HG03432 (cell line): ENCODE measurements around the gene PLD3.
"Not testable (repeated sequence)": the region's sequence is repeated elsewhere in the genome, so short reads cannot be mapped to it uniquely, and the experiment has no call there.

Experiments
- ATAC-seq: cut with Tn5 transposase; IDR thresholded peaks from one replicate; pipeline ENCODE4 v1.9.1; 2021; ENCODE audit warnings: mild to moderate bottlenecking, moderate library complexity; ENCODE audit not compliant: unreplicated experiment

The PLD3 gene

DNA sequence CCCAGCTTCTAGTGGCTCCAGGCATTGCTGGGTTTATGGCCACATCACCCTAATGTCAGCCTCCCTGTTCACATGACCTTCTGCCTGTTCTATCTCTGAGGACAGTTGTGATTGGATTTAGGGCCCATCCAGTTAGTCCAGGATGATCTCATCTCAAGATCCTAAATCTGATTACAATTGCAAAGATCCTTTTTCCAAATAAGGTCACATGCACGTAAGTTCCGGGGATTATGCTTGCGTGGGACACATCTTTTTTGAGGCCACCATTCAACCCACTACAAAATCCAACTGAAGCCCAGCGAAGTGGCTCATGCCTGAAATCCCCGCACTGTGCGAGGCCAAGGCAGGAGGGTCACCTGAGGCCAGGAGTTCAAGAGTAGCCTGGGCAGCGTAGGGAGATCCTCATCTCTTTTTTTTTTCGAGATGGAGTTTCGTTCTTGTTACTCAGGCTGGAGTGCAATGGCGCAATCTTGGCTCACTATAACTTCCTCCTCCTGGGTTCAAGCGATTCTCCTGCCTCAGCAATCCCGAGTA, 12.3 kb downstream of the PLD3 start:
- ATAC-seq = no peak

DNA sequence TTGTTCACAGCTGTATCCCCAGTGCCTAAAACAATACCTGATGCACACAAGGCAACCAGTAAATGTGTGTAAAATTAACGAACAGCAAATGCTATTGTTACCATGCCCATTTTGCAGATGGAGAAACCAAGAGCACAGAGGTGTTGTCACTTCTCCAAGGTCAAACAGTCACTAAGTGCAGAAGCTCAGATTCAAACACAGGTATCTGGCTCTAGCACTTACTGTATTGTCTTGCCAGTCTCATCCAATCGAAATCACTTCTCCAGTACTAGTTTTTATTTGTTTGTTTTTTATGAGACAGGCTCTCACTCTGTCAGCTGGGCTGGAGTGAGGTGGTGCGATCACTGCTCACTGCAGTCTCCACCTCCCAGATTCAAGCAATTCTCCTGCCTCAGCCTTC, 13.7 kb downstream of the PLD3 start:
- ATAC-seq = no peak

DNA sequence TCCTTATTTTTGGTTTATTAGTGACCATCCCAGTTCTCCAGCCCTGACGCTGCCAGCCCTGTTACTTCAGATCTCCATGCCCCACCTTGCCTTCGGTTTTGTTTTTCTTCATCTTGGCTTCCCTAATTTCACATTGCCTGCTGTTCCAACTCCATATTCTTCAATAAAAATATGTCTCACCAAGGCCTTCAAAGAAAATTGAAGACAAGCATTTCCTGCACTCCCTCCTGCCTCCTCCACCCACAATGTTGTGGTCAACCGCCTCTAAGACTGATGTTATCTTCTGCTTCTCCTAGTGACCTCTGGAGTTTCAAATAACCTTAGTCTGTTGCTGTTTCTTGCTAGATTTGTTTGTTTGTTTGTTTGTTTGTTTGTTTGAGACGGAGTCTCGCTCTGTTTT, 14.6 kb downstream of the PLD3 start:
- no peak for ATAC-seq

DNA sequence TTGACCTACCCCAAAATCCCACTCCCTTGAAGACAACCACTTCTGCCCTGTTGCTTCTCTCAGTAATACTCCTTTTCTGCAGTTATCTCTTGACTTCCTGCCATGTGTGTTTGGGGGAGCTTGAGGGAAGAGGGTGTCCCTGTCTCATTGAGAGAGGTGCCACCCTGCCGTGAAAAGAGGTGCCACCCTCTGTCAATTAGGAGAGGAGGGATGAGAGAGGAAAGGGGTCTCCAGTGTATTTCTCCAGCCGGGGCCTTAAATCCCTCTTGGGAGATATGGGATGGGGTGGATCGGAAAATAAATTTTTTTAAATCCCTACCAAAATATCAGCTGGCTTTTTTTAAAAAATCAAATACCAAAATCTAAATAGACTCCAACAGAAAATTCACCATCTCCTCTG, 16.5 kb downstream of the PLD3 start:
- ATAC-seq = no peak

DNA sequence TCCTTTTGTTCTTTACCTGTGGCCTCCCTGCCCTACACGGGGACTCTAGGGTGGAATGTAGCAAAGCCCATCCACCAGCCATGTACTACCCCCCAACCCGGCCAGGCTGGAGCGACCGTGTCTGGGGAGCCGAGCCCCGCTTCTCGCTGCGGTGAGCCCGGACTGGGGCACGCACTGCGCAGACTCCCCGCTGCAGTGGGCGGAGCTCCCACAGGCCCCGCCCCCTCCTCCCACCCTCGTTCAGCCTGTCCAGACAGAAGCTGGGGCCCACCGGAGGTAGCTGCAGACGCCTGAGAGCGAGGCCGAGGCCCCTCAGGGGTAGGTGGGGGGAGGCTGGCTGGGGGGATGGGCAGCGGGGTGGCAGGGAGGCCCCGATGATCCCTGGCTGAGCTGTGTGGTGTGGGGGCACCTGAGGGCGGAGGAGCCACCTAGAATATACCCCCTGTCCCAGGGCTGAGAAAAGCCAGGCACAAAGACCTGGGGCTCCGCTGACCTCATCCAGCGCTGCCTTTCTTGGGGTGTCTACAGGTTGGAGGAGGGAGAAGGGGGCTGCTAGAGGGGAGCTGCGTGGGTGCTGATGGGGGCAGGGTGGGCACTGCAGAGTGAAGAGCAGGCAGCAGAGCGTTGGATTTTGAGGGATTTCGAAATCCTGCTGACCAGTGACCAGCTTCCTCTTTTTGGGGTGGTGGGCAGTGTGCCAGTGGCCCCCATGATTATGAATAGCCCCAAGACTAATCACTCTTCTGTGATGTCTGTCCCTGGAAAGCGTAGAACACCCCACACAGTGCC, 17.3 kb downstream of the PLD3 start:
- ATAC-seq = no peak

DNA sequence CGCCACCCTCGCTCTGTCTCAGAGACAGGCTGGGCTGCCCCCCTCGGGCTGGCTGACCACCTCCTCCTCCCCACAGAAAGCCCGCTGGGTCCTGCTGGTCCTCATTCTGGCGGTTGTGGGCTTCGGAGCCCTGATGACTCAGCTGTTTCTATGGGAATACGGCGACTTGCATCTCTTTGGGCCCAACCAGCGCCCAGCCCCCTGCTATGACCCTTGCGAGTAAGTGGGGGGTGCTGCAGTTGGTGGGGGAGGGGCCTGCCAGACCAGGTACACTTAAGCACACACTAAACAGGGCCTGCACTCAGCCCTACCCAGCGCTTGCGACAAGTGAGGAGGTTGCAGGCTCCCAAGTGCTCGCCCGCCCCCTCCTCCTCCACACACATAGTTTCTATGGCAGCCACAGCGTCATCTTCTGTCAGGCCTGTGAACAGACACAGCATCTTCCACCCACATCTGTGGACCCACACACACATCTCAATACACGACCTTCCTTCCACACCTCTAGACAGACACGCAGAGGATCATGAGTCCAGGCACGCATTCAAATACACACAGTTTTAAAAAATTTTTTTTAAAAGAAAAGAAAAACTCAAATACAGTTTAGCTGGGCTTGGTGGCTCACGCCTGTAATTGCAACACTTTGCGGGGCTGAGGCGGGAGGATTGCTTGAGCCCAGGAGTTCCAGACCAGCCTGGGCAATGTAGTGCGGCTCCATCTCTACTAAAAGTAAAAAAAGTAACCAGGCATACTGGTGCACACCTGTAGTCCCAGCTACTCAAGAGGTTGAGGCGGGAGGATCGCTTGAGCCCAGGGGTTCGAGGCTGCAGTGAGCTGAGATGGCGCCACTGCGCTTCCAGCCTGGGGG, 18.4 kb downstream of the PLD3 start:
- ATAC-seq = no peak

DNA sequence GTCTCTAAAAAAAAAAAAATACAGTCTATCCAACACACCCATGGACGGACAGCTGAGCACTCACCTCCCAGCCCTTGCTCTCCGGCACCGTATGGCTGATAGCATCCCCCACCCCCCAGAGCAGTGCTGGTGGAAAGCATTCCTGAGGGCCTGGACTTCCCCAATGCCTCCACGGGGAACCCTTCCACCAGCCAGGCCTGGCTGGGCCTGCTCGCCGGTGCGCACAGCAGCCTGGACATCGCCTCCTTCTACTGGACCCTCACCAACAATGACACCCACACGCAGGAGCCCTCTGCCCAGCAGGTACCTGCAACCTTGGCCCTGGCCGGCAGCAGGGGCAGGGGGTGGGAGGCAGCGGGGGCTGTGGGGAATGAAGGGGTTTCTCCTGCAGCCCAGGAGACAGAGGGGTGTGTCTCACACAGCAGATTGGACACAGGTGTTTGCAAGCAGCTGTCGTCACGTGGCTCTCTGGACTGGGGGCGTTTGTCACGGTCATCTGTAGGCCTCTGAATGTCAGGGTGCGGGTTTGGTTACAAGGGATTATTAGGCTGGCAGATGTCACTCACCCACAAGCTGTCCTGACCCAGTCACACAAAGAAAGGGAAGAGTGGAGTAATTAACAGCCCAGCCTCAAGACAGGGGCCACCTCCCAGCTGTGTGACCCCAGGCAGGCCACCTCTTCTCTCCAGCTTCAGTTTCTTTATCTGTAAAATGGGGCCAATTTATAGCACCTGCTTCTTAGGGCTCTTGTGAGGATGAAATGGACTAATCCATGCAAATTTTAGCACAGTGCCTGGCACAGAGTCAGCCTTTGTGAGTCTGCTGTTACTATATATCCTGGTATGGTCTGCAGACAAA, 19.3 kb downstream of the PLD3 start:
- ATAC-seq = no peak

DNA sequence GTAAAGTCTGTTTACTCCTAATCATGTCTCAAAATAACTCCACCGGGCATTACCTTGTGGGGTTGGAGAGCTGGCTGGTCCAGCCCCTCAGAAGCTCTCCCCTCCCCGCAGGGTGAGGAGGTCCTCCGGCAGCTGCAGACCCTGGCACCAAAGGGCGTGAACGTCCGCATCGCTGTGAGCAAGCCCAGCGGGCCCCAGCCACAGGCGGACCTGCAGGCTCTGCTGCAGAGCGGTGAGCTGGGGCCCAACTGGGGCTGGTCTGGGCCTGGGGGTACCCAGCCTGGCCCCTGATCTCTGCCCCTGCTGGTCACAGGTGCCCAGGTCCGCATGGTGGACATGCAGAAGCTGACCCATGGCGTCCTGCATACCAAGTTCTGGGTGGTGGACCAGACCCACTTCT, 21.3 kb downstream of the PLD3 start:
- ATAC-seq = no peak

DNA sequence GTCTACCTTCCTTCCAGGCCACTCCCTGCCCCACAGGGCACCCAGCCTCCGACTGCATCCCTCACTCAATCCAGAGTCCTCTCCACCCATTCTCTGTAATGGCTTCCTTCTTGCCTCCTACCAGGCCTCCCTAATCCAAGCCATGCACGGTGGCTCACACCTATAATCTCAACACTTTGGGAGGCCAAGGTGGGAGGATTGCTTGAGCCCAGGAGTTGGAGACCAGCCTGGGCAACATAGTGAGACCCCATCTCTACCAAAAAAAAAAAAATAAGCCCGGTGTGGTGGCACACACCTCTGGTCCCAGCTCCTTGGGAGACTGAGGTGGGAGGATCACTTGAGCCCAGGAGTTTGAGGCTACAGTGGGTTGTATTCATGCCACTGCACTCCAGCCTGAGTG, 21.8 kb downstream of the PLD3 start:
- ATAC-seq = not testable (repeated sequence)

DNA sequence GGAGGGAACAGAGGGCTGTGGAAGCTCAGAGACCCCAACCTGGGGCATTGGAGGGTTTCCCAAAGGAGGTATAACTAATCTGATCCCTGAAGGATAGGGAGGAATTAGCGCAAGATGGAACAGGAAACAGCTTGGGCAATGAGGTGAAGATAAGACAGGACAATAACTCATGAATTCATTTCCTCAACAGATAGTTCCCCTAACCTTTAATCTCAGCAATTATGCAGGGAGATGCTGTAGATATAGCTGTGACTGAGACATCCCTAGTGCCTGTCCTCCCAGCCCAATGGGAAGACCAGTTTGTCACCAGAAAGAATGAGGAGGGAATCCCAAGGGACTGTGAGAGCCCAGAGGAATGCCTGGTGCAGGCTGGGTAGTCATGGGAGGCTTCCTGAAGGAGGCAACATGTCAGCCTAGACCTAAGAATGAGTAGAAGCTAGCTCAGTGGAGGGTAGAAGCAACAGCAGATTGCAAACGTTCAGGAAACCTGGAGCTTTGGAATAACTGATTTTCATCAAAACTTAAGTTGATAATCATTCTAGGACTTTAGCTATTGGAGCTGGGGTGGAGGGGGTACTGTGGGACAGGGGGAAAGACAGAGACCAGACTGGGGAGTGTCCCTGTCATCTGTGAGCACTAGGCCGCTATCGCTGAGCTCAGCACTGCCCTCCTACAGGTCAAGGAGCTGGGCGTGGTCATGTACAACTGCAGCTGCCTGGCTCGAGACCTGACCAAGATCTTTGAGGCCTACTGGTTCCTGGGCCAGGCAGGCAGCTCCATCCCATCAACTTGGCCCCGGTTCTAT, 22.7 kb downstream of the PLD3 start:
- no peak for ATAC-seq

DNA sequence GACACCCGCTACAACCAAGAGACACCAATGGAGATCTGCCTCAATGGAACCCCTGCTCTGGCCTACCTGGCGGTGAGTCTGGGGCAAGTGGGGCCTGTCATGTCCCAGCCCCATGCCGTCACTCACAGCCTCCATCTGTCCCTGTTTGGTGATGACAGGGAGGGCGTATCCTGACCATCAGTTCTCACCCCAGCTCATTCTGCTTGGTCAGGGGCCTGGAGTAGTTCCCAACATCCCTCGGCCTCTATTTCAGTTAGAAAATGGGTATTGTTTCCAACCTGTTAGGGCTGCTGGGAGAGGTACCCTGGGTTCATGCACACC, 23.3 kb downstream of the PLD3 start:
- ATAC-seq = no peak

DNA sequence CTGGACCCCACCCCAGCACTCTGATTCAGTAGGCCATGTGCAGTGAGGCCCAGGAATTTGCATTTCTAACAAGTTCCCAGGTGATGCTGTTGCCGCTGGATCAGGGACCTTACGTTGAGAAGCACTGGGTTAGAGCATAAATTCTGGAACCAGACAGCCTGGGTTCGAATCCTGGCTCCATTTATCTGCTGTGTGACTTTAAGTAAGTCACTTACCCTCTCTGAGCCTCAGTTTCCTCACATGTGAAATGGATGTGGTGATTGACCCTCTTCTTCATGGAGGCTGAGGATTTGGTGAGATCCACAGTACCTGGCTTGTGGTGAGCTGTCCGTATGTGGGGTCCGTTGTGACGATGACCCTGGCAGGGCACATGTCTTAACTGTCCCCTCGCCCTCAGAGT, 25.6 kb downstream of the PLD3 start:
- no peak for ATAC-seq

DNA sequence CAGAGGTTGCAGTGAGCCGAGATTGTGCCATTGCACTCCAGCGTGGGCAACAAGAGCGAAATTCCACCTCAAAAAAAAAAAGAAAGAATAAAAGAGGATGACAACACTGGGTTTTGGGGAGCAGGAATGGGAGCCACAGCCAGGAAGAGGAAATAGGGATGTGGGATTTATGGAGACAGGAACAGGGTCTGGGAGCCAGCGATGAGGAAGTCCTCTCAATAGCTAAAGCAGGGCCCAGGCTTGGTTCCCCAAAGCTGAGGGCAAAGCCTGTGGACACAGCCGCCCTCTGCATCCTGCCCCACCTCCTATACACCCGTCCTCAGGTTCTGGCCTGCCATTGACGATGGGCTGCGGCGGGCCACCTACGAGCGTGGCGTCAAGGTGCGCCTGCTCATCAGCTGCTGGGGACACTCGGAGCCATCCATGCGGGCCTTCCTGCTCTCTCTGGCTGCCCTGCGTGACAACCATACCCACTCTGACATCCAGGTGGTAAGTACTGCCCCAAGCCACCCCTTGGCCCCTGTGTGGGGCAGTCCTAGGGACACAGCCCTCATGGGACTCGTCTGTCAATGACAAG, 27.9 kb downstream of the PLD3 start:
- ATAC-seq = no peak

DNA sequence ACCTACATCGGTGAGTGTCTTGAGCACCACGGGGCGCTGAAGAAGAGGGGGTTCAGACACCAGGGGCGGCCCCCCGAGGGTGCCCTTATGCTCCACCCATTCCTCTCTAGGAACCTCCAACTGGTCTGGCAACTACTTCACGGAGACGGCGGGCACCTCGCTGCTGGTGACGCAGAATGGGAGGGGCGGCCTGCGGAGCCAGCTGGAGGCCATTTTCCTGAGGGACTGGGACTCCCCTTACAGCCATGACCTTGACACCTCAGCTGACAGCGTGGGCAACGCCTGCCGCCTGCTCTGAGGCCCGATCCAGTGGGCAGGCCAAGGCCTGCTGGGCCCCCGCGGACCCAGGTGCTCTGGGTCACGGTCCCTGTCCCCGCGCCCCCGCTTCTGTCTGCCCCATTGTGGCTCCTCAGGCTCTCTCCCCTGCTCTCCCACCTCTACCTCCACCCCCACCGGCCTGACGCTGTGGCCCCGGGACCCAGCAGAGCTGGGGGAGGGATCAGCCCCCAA, 29.4 kb downstream of the PLD3 start:
- no peak for ATAC-seq

DNA sequence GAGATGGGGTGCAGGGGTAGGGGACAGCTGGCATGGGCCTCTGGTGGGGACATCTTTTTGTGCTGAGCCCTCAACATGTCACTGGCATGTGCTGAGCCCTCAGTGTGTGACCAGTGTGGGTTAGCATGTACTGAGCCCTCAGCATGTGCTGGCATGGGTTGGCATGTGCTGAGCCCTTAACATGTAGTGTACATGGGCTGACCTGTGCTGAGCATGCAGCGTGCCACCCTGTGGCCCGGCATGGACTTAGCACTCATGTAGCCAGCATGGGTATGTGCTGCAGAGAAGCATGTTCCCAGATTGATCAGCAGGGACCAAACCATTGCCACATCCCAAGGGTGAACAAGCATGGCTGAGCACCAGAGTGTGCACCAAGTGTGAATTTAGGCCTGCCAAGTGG, 30.0 kb downstream of the PLD3 start:
- ATAC-seq = no peak

DNA sequence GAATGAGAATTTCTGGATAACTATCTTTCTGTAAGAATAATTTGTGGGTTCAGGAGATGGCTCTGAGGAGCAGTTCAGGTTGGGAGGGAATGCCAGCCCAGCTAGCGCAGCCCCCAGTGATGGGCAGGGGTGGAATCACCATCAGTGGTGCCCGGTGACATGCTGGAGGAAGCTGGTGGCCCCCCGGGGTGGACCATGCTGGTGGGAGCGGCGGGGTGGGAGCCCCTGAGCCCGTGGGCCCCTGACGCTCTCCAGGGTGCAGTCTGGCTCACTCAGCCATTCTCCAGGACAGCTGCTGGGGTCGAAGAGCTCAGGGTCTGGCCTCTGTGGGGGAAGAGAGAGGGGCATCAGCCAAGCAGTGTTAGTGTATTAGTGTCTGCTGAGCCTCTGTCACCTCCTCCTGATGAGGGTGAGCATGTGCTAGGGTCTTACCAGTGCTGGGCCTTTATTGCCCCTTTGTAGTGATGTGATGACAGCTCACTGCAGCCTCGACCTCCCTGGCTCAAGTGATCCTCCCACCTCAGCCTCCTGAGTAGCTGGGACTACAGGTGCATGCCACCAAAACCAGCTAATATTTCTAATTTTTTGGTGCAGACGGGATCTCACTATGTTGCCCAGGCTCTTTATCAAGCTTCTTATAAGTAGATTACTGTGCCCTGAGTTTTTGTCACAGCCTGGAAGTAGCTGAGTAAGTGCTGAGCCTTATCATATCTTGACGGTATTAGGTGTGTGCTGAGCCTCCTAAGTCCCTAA, 31.1 kb downstream of the PLD3 start:
- ATAC-seq = no peak

DNA sequence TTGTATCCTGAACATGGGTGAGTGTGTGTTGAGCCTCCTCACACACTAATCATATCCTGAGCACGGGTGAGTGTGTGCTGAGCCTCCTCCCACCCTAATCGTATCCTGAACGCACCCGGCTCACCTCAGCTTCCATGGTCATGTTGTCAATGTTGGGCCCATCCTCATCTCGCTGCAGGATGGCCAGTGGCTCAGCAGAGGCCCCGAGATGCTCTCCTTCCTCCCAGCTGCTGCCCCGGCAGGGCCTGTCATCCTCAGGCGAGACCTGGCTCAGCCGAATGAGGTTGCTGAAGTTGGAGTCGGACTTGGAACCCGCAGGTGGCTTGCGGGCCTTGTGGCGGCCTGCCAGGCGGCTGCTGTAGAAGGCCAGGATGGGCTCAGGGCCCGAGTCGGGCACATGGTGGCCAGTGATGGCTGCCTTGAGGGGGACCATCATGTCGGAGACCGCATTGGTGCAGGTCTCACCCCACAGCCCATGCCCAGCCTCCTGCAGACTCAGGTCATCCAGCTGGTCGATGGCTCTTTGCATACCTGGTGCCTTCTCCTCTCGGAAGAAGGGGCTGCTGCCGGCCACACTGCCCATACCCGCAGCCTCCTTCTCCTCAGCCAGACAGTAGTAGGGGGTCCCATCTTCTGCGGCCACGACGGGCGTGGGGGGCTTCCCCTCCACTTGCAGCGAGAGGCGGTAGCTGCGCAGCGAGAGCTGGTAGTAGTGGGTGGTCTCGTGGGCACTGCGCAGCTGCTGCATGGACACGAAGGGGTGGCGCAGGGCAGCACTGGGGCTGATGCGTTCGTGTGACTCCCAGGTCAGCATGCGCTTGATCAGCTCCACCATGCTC, 31.9 kb downstream of the PLD3 start:
- no peak for ATAC-seq

DNA sequence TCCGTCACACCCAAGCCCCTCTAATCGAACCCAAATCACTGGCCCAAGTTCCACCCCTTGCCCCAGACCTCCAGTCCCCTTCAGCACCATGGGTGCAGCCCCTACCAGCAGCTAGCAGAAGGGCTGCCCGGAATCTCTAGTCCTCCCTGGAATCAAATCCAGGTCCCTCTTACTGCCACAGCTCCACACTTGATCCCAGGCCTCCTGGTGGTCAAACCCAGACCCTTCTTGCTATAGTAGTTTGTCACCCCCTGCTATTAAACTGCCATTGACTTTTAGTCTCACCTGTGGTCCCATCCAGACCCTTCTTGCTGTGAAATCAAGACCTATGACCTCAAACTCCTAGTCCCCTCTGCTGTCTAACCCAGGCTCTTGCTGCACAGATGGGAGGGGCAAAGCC, 32.8 kb downstream of the PLD3 start:
- ATAC-seq = no peak
